Islet of Langerhans (tissue), 1 donor: ENCODE results near the gene GRIK1.

Source experiments
- FAIRE-seq: peaks from one replicate; lab custom pipeline; 2011; peaks lifted over from hg19 to GRCh38; lab: Jason Lieb, UNC

The GRIK1 gene

GRCh38 chr21:29529139-29529538, 410.7 kb downstream of the GRIK1 start:
- FAIRE-seq = no peak

GRCh38 chr21:29526545-29526944, 413.3 kb downstream of the GRIK1 start:
- FAIRE-seq = no peak

DNA sequence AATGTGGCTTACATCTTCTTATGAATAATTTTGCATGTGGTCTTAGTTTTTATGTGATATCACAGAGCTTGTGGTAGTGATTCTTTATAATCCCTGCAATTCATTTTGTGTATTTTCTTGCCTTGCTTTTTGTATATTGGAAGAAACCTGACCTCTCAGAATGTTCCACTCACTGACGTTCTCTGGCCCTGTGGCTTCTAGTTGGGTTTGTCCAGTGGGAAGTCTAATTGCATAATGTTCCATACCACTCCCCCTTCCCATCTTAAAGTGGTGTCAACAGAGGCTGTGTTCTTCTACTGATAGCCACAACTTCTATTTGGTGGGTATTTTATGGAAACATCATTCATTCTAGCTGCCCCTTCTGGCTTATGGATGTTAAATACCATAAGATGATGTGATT, 415.7 kb downstream of the GRIK1 start:
- no peak for FAIRE-seq

DNA sequence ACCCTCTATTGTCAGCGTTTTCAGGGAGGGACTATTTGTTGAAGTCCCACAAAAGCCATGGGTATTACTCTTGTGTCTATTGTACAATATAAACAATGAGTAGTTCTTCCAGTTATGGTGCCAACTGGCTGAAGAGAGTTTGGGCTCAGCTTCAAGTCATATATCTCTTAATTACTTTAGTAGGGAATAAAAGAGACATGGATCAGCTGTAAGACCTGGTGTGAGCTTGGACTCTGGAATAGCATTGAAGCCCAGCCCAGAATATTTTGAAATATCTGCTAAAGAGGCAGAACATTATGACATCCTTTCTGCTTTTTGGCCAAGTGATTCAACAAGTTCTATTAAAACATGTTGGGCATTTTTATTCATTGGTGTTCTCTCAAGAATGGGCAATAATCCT, 416.1 kb downstream of the GRIK1 start:
- FAIRE-seq = no peak

- no peak for FAIRE-seq
Observed at GRCh38 chr21:29521872-29522271, 417.9 kb downstream of the GRIK1 start.

GRCh38 chr21:29520171-29520570, 419.6 kb downstream of the GRIK1 start:
- FAIRE-seq = no peak

DNA sequence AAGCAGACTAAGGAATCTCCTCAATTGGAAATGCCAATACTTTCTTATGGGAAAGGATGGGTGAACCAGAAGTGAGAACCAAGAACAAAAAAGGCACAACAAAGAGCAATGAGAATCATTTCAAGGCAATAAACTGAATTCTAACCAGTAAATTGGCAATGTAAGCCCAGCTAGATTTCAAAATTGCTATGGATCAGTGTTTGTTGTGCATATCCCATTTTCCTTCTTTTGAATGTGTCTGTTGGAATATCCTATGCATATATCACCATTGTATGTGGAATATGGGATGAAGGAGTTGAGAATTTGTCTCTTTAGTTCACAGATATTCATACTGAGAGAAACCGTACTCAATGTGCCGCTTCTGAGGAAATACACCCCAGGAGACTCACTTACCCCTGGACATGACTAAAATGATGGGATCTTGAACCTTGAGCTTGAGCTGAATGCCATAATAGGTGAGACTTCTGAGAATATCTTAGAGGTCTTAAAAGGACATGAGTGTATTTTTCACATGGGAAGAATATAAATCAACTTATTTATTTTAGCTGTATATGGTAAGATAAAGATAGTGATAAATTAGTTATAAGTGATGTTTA, 425.0 kb downstream of the GRIK1 start:
- FAIRE-seq = no peak

- FAIRE-seq = no peak
Observed at GRCh38 chr21:29513535-29513934, 426.3 kb downstream of the GRIK1 start.

- FAIRE-seq = no peak
Observed at GRCh38 chr21:29511096-29511495, 428.7 kb downstream of the GRIK1 start.

DNA sequence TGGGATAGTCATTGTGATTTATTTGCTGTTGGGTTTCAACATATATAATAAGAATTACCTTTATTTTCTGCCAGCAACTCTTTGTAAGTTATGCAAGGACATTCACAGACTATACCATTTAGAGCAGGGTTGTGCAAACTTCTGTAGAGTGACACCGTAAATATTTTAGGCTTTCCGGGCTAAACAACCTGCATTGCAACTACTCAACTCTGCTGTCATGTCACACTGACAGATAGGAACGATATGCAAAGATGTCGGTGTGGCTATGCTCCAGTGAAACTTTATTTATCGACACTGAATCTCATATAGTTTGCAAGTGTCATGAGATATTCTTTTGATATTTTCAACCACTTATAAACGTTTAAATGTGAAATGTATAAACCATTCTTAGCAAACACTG, 430.7 kb downstream of the GRIK1 start:
- no peak for FAIRE-seq

DNA sequence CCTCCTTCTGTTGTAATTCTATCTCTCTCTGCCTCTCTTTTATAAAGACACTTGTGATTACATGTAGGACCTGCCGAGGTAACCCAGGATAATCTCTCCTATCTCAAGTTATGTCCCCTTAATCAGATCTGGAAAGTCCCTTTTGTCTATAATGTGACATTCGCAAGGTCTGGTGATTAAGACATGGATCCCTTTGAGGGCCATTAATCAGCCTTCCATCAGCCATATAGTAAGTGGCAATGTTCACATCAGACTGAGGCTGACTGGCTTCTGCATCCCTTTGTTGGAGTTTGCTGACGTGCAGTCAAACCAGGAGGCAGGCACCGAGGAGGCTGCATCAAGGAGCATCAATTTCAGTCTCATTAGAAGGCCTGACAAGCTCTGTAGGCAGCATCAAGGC, 431.5 kb downstream of the GRIK1 start:
- FAIRE-seq = no peak

GRCh38 chr21:29506947-29507346, 432.8 kb downstream of the GRIK1 start:
- no peak for FAIRE-seq

- no peak for FAIRE-seq
Observed at GRCh38 chr21:29506214-29506613, 433.6 kb downstream of the GRIK1 start.

- FAIRE-seq = no peak
Observed at GRCh38 chr21:29504751-29505321, 435.0 kb downstream of the GRIK1 start.

- no peak for FAIRE-seq
Observed at GRCh38 chr21:29501451-29501850, 438.3 kb downstream of the GRIK1 start.

DNA sequence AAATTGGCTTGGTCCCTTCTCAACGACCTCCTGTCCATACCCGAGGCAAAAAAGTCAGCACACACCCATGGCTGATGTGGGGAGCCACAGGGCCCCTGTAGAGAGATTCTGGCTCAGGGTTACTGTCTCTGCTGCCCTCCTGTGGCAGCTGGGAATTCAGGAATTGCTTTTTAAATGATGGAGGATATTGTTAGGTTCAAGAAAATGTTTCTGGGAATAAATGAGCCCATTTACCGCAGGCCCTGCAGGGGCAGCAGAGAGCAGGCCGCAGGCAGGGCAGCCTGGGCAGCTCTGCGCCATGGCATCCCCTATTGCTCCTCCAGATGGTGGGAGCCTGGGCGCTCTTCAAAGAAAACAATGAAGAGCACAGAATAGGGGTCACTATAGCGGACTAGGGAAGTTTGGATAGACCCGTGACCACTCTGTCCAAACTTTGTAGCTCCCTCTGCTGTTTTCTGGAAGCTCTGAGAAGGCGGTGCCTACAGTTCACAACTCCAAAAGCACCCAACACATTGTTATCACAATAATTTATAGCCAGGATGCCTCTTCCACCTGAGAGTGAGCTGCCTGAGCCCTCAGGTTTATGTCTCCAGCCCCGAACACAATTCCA, 440.0 kb downstream of the GRIK1 start:
- FAIRE-seq = no peak

DNA sequence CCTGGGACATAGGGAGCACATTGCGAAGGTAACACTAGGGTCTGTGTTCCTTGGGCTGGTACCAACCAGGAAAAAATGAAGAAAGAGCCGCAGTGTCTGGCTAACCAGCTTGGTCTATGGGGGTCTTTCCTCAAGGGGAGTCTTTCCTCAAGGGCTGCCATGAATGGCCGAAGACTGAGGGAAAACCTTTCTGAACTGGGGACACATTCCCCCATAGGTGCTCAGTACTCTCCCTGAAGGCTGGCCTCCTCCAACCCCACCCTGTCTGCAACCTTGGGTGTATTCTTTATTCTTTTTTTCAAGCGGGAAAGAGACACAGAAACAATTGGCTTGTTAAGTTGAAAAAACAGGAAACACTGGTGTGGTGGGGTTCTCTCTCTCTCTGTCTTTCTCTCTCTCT, 440.6 kb downstream of the GRIK1 start:
- no peak for FAIRE-seq

DNA sequence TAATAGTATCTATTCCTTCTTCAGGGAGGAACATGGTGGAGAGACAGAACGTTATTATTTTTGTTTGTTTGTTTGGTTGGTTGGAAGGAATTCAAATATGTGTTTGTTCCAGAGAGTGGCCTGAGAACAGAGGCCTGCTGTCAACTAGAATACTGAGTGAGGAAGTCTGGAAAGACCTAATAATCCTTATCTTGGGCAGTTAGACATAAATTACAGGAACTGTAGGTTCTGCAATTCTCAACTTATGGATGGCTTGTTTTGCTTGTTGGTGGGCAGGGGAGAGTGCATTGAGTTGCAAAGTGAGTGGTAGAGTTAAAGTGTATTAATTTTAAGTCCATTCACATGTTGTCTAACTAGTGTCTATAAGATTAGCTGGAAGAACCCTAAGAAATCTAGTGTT, 443.5 kb downstream of the GRIK1 start:
- no peak for FAIRE-seq

GRCh38 chr21:29490016-29490415, 449.8 kb downstream of the GRIK1 start:
- FAIRE-seq = no peak

DNA sequence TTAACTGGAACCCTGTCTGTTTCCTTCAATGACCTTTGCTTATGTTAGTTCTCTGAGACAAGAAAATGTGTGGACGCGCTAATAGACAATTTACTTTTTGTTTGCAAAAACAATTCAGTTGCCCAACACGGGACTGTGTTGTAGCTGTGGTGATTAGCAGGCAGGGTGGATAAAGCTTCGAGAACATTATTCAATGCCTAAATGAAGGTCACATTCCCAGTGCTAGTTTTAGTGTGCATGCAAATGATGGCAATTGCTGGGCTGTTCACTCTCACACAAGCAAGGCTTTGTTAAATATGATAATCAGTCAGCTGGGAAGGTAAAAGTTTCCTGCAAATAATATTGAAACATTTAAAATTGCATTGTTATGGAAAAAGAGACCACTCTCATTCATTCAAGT, 452.6 kb downstream of the GRIK1 start:
- FAIRE-seq = no peak
